ENCODE measurements around the gene ZNF451. TPM values are rescaled to one million over a fixed set of nuclear protein-coding genes. Genes with fewer than 3 reads are reported as not detected.

The ZNF451 gene
- total RNA-seq, 4 donors from 2014 or later, result 51.1 to 62.8 (median 59.2) TPM

DNA sequence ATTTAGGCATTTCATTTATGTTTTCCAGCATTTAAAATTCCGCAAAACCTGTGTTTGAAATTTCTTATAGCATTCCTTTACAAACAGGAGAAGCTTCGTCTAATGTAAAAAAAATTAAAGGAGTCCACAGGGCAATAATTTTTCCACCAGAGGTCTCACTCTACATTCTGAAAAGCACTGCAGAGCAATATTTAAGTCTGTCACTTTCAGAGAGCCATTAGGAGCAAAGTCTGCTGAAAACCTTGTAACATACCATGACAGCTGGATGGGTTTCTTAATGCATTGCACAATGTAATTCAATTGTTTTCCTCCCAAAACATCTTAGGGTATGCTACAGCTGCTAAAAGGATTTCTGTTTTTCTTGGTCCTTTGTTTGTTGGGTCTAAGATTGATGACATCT lies 100.2 kb downstream of the ZNF451 start:
- Histone ChIP-seq H3K9me3 (no peaks in the 10 kb centered on the region), H3K36me3 (peaks cover 0 to 16% (median 0%) of the 10 kb centered on the region in 3 donors), H3K27me3 (no peaks in the 10 kb centered on the region), H3K4me1 (no peaks in the 10 kb centered on the region), H3K4me3 (no peak overlapping the region), H3K27ac (no peak overlapping the region)
- no peak for TF ChIP-seq EP300 (IDR thresholded peaks at IDR 0.05)
- TF ChIP-seq POLR2A (IDR thresholded peaks at IDR 0.05), result no peak
- TF ChIP-seq, protein P1, sequence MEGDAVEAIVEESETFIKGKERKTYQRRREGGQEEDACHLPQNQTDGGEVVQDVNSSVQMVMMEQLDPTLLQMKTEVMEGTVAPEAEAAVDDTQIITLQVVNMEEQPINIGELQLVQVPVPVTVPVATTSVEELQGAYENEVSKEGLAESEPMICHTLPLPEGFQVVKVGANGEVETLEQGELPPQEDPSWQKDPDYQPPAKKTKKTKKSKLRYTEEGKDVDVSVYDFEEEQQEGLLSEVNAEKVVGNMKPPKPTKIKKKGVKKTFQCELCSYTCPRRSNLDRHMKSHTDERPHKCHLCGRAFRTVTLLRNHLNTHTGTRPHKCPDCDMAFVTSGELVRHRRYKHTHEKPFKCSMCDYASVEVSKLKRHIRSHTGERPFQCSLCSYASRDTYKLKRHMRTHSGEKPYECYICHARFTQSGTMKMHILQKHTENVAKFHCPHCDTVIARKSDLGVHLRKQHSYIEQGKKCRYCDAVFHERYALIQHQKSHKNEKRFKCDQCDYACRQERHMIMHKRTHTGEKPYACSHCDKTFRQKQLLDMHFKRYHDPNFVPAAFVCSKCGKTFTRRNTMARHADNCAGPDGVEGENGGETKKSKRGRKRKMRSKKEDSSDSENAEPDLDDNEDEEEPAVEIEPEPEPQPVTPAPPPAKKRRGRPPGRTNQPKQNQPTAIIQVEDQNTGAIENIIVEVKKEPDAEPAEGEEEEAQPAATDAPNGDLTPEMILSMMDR (IDR thresholded peaks at IDR 0.05), result peak in 4 of 5 experiments; percentile 18 to 38 (median 24)
- no peak for DNase-seq (ENCODE audit: low spot score in 2 of 2)
- WGBS, 2 donors, result 65 to 67% methylated on average over 2 of the region's 2 CpGs

DNA sequence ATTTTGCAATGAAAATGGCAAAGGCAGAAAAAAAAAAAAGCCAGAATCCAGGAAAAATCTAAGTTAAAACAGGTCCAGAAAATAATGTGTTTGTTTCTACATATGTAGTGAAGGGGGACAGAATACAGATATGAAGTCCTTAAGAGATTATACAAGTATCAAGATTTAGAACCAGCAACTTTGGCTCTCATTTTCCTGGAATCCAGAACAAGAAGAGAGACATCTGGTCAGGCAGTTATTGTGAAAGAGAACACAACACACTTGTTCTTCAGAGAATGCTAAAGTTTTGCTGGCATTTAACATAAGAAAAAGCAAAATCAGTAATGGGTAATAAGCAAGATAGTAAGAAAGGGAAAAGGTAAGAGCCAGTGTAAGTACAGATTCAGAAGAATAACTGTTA lies 103.2 kb downstream of the ZNF451 start:
- no peak for TF ChIP-seq POLR2A (IDR thresholded peaks at IDR 0.05)
- peaks cover 0 to 8% (median 0%) of the 10 kb centered on the region in 3 donors for H3K36me3 ChIP-seq
- DNase-seq (ENCODE audit: low spot score in 2 of 2), result no peak
- no peaks in the 10 kb centered on the region for H3K4me1 ChIP-seq
- no peaks in the 10 kb centered on the region for H3K27me3 ChIP-seq
- no peak overlapping the region for H3K4me3 ChIP-seq
- no peak overlapping the region for H3K27ac ChIP-seq
- no peaks in the 10 kb centered on the region for H3K9me3 ChIP-seq

DNA sequence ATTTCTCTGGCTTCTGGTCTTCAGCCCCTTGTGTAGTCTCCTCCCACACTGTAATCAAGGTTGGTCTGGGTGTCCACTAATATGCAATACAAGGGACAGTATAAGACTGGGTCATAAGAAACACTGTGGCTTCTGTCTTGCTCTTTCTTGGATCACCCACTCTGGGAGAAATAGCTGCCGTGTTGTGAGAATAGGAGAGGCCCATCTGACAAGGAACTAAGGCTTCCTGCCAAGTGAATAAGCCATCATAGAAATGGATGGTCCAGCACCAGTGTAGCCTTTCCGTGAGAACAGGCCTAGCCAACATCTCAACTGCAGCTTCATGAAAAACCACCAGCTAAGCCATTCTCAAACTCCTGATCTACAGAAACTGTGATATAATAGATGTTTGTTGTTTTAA lies 105.5 kb downstream of the ZNF451 start:
- no peak for TF ChIP-seq POLR2A (IDR thresholded peaks at IDR 0.05)
- no peak for TF ChIP-seq EP300 (IDR thresholded peaks at IDR 0.05)
- TF ChIP-seq, protein P1 (IDR thresholded peaks at IDR 0.05), result no peak
- H3K27ac ChIP-seq, result no peak overlapping the region
- WGBS, 2 donors, result 63 to 86% methylated on average over 2 of the region's 2 CpGs
- DNase-seq (ENCODE audit: low spot score in 2 of 2), result no peak
- H3K36me3 ChIP-seq, result peaks cover 0 to 8% (median 0%) of the 10 kb centered on the region in 3 donors
- no peaks in the 10 kb centered on the region for H3K27me3 ChIP-seq
- no peak overlapping the region for H3K4me3 ChIP-seq
- H3K4me1 ChIP-seq, result peaks cover 0 to 6% (median 0%) of the 10 kb centered on the region in 4 donors
- no peaks in the 10 kb centered on the region for H3K9me3 ChIP-seq

DNA sequence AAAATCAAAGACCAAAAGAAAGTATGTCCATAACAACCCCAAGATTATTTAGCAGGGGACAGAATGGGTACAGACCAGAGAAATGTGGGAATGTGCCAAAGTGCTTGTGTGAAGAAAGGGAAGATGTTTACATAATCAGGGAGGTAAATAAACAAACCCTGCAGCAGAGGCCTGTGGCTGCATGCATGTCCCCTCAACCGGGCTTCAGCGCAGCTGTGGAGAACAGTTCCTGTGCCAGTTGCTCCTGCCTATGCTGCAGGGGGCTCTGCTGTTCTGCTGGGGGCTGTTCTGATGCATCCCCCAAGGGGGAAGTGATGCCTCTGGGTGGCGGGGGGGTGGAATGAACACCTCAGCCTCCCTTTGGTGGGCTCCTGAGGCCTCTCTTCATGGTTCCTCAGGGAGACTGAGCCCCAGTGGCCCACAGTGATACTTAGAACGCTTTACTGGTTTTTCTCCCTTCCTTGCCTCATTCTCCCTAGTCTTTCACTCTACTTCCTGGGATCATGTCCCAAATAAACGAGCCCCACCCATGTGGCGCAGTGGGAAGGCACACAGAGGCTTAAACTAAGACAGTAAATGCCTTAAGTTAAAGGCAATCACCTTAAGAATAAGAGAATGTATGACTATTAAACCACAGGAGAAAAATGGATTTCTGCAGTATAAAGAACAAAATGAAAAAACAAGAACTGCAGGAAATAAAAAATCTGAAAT lies 109.1 kb downstream of the ZNF451 start:
- peaks cover 0 to 6% (median 0%) of the 10 kb centered on the region in 4 donors for H3K4me1 ChIP-seq
- no peaks in the 10 kb centered on the region for H3K27me3 ChIP-seq
- H3K27ac ChIP-seq, result peak overlapping the region in 1 of 4 donors; percentile 16

DNA sequence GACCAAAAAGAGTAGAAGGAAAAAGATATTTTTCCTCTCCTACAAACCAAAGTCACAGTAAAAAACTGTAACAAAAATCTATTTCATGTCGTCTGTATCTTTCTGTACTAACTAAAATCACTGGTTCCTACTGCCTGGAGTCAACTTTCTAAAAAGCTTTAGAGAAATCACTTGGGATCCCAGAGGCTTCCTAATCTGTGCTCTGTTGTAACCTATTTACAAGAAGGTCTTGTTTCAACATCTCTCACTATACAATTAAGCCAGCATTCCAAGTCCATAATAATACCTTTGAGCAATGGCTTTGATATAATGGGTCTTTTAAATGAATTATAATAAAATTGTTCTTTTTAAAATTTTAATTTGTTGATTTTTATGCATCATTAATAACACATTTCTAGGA lies 111.7 kb downstream of the ZNF451 start:
- no peak for DNase-seq (ENCODE audit: low spot score in 2 of 2)
- TF ChIP-seq EP300 (IDR thresholded peaks at IDR 0.05), result no peak
- TF ChIP-seq, protein P1 (IDR thresholded peaks at IDR 0.05), result no peak
- TF ChIP-seq POLR2A (IDR thresholded peaks at IDR 0.05), result no peak
- H3K9me3 ChIP-seq, result no peaks in the 10 kb centered on the region
- no peak overlapping the region for H3K4me3 ChIP-seq
- H3K27ac ChIP-seq, result no peak overlapping the region
- H3K27me3 ChIP-seq, result no peaks in the 10 kb centered on the region
- 48 to 56% methylated on average over 1 of the region's 1 CpG for WGBS, 2 donors
- peaks cover 0 to 6% (median 0%) of the 10 kb centered on the region in 4 donors for H3K4me1 ChIP-seq
- no peaks in the 10 kb centered on the region for H3K36me3 ChIP-seq

More for the DNA sequence above, 109.1 kb downstream of the ZNF451 start:
- DNase-seq (ENCODE audit: low spot score in 2 of 2), result no peak
- 57 to 67% methylated on average over 6 of the region's 6 CpGs for WGBS, 2 donors
- H3K4me3 ChIP-seq, result no peak overlapping the region
- no peaks in the 10 kb centered on the region for H3K36me3 ChIP-seq
- TF ChIP-seq, protein P1 (IDR thresholded peaks at IDR 0.05), result no peak
- TF ChIP-seq POLR2A (IDR thresholded peaks at IDR 0.05) (no peak), EP300 (IDR thresholded peaks at IDR 0.05) (no peak)
- no peaks in the 10 kb centered on the region for H3K9me3 ChIP-seq

Measured in tibial nerve (tissue), 4 donors.